ENCODE measurements around the gene SMYD3. TPM values are rescaled to one million over a fixed set of nuclear protein-coding genes. Genes with fewer than 3 reads are reported as not detected.
"Not testable (repeated sequence)": the region's sequence is repeated elsewhere in the genome, so short reads cannot be mapped to it uniquely, and the experiment has no call there.

Gene SMYD3
- total and polyA plus RNA-seq, 2 experiments from 2014 or later: 30.8 to 68.5 TPM

DNA sequence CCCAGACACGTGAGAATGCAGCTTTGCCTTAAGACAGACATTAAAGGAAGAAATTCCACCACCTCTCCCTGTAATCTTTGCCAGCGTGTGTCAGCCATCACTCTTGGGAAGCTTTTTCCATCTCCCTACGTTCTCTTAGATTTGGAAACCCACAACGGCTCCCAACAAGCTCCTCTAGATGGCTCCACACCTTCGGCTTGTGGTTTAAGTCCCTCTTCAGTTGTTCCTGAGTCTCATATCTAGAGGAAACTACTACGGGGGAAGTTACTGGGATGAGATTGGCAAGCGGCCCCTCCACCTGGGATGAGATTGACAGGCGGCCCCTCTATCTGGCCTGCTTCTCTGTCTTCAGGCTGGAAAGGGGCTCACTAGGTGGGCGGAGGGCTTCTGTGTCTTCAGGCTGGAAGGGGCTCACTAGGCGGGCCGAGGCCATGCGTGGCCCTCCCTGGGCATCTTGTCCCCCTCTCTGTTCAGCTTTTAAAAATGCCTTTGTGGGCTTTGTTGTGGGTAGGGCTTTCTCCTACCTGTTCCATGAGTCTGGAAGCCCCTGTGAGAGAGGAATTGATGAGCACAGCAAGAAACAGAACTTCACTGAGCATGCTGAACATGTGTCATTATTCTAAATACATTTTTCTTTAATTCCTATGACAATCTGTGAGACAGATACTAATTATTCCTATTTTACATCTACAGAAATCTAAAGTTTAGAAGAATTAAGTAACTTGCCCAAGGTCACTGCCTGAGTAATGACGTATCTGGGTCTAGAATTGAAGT, 681.8 kb downstream of the SMYD3 start:
- Histone ChIP-seq H3K4me2 (no peak overlapping the region), H2AFZ (no peak overlapping the region), H3K79me2 (no peaks in the 10 kb centered on the region), H3K36me3 (replicated peaks; ENCODE audit: insufficient read depth, low read depth) (no peaks in the 10 kb centered on the region), H3K9me2 (replicated peaks; ENCODE audit: insufficient read depth) (no peaks in the 10 kb centered on the region), H3K4me1 (ENCODE audit: insufficient read depth) (no peaks in the 10 kb centered on the region), H3K9me3 (ENCODE audit: low read depth) (no peaks in the 10 kb centered on the region), H3K4me3 (no peak overlapping the region), H4K20me1 (ENCODE audit: insufficient read depth, poor library complexity, severe bottlenecking) (no peaks in the 10 kb centered on the region), H3K27me3 (no peaks in the 10 kb centered on the region), H3K27ac (no peak overlapping the region)
- 85% methylated on average over 13 of the region's 13 CpGs for WGBS (ENCODE audit: low lambda C conversion rate, missing lambda C conversion rate)
- peak; percentile 29 for DNase-seq (ENCODE audit: low spot score)
- TF ChIP-seq EZH2 (IDR thresholded peaks at IDR 0.05; ENCODE audit: borderline replicate concordance) (no peak), EZH2phosphoT487 (IDR thresholded peaks at IDR 0.05; ENCODE audit: low read depth, severe bottlenecking, unreplicated experiment) (no peak)
- TF ChIP-seq, protein P1, sequence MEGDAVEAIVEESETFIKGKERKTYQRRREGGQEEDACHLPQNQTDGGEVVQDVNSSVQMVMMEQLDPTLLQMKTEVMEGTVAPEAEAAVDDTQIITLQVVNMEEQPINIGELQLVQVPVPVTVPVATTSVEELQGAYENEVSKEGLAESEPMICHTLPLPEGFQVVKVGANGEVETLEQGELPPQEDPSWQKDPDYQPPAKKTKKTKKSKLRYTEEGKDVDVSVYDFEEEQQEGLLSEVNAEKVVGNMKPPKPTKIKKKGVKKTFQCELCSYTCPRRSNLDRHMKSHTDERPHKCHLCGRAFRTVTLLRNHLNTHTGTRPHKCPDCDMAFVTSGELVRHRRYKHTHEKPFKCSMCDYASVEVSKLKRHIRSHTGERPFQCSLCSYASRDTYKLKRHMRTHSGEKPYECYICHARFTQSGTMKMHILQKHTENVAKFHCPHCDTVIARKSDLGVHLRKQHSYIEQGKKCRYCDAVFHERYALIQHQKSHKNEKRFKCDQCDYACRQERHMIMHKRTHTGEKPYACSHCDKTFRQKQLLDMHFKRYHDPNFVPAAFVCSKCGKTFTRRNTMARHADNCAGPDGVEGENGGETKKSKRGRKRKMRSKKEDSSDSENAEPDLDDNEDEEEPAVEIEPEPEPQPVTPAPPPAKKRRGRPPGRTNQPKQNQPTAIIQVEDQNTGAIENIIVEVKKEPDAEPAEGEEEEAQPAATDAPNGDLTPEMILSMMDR (IDR thresholded peaks at IDR 0.05; ENCODE audit: poor library complexity): peak; percentile 31

DNA sequence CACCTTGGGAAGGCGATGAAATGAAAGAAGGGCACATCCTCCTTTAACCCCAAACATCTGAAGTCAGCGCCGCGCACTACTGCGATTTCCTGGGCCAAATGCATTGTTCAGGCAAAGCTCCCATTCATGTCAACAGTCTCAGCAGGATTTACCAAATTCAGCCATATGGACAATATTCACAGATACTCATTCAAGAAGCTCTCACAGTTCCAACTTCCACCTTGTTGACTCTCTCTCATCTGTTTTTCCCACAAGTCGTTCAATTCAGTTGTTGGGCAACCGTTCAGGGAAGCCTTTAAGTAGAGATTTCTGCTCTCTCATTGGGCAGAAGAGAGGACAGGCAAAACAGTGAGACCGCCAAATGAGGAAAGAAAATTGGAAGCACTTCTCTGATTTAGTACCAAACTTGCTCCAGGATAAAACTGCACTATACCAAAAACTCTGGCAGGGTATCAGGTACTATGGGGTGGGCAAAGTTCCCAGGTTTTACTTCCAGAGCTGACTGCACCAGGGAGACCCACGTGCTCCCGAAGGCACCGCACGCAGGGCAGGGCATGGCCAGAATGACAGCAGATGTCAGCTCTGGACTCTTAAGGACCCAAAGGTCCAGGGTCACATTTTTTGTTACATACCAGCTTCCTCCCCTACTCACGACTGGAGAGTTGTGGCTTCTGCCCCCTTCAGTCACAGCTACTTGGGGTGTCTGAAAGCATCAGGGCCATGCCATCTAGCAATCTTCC, 683.5 kb downstream of the SMYD3 start:
- TF ChIP-seq, protein P1 (IDR thresholded peaks at IDR 0.05; ENCODE audit: poor library complexity): no peak
- TF ChIP-seq EZH2 (IDR thresholded peaks at IDR 0.05; ENCODE audit: borderline replicate concordance) (no peak), EZH2phosphoT487 (IDR thresholded peaks at IDR 0.05; ENCODE audit: low read depth, severe bottlenecking, unreplicated experiment) (no peak)
- Histone ChIP-seq H4K20me1 (ENCODE audit: insufficient read depth, poor library complexity, severe bottlenecking) (no peaks in the 10 kb centered on the region), H3K27ac (no peak overlapping the region), H2AFZ (no peak overlapping the region), H3K27me3 (no peaks in the 10 kb centered on the region), H3K9me2 (replicated peaks; ENCODE audit: insufficient read depth) (no peaks in the 10 kb centered on the region), H3K9me3 (ENCODE audit: low read depth) (no peaks in the 10 kb centered on the region), H3K4me3 (no peak overlapping the region), H3K4me1 (ENCODE audit: insufficient read depth) (no peaks in the 10 kb centered on the region), H3K79me2 (no peaks in the 10 kb centered on the region), H3K36me3 (replicated peaks; ENCODE audit: insufficient read depth, low read depth) (no peaks in the 10 kb centered on the region), H3K4me2 (no peak overlapping the region)
- WGBS (ENCODE audit: low lambda C conversion rate, missing lambda C conversion rate): 98% methylated on average over 13 of the region's 13 CpGs
- DNase-seq (ENCODE audit: low spot score): no peak

DNA sequence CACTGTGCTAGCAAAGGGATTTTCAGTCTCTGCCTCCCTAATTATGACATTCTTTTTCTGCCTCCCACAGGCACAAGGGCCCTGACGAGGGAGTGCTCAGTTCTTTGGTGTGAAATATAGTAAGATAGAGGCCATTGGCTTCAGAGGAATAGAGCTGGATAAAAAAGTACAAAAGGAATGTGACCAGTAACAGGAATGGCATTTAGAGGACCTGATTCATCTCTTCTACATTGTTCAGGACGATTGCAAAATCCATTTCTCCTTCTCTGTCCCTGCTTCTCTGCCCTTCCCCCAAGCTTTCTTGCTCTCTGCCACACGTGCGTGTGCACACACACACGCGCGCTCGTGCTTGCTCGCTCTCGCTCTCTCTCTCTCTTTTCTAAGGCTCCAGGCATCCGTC, 684.1 kb downstream of the SMYD3 start:
- H3K4me3 ChIP-seq: no peak overlapping the region
- no peak overlapping the region for H3K27ac ChIP-seq
- no peaks in the 10 kb centered on the region for H3K9me3 ChIP-seq (ENCODE audit: low read depth)
- no peaks in the 10 kb centered on the region for H3K79me2 ChIP-seq
- H3K4me2 ChIP-seq: no peak overlapping the region
- no peaks in the 10 kb centered on the region for H3K36me3 ChIP-seq (replicated peaks; ENCODE audit: insufficient read depth, low read depth)
- H3K9me2 ChIP-seq (replicated peaks; ENCODE audit: insufficient read depth): no peaks in the 10 kb centered on the region
- TF ChIP-seq EZH2 (IDR thresholded peaks at IDR 0.05; ENCODE audit: borderline replicate concordance) (no peak), EZH2phosphoT487 (IDR thresholded peaks at IDR 0.05; ENCODE audit: low read depth, severe bottlenecking, unreplicated experiment) (no peak)
- TF ChIP-seq, protein P1 (IDR thresholded peaks at IDR 0.05; ENCODE audit: poor library complexity): no peak
- no peaks in the 10 kb centered on the region for H4K20me1 ChIP-seq (ENCODE audit: insufficient read depth, poor library complexity, severe bottlenecking)
- no peak overlapping the region for H2AFZ ChIP-seq
- no peaks in the 10 kb centered on the region for H3K4me1 ChIP-seq (ENCODE audit: insufficient read depth)
- WGBS (ENCODE audit: low lambda C conversion rate, missing lambda C conversion rate): 79% methylated on average over 11 of the region's 11 CpGs
- DNase-seq (ENCODE audit: low spot score): peak; percentile 16
- no peaks in the 10 kb centered on the region for H3K27me3 ChIP-seq

DNA sequence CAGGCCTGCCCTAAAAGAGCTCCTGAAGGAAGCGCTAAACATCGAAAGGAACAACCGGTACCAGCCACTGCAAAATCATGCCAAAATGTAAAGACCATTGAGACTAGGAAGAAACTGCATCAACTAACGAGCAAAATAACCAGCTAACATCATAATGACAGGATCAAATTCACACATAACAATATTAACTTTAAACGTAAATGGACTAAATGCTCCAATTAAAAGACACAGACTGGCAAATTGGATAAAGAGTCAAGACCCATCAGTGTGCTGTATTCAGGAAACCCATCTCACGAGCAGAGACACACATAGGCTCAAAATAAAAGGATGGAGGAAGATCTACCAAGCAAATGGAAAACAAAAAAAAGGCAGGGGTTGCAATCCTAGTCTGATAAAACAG, 688.7 kb downstream of the SMYD3 start:
- not testable (repeated sequence) for H3K27me3 ChIP-seq; H3K4me2 ChIP-seq; H3K4me3 ChIP-seq; H3K9me2 ChIP-seq (replicated peaks; ENCODE audit: insufficient read depth); H3K79me2 ChIP-seq; H4K20me1 ChIP-seq (ENCODE audit: insufficient read depth, poor library complexity, severe bottlenecking); H2AFZ ChIP-seq; H3K36me3 ChIP-seq (replicated peaks; ENCODE audit: insufficient read depth, low read depth); H3K27ac ChIP-seq; DNase-seq (ENCODE audit: low spot score); H3K4me1 ChIP-seq (ENCODE audit: insufficient read depth); H3K9me3 ChIP-seq (ENCODE audit: low read depth)
- WGBS (ENCODE audit: low lambda C conversion rate, missing lambda C conversion rate): 90% methylated on average over 6 of the region's 6 CpGs

DNA sequence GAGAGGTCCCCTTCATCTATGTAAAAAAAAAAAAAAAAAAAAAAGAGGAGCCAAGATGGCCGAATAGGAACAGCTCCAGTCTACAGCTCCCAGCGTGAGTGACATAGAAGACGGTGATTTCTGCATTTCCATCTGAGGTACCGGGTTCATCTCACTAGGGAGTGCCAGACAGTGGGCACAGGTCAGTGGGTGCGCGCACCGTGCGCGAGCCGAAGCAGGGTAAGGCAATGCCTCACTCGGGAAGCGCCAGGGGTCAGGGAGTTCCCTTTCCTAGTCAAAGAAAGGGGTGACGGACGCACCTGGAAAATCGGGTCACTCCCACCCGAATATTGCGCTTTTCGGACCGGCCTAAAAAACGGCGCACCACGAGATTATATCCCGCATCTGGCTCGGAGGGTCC, 690.6 kb downstream of the SMYD3 start:
- H3K79me2 ChIP-seq; H3K4me3 ChIP-seq; H2AFZ ChIP-seq; DNase-seq (ENCODE audit: low spot score); H3K27ac ChIP-seq; H3K9me2 ChIP-seq (replicated peaks; ENCODE audit: insufficient read depth); H3K27me3 ChIP-seq; H3K9me3 ChIP-seq (ENCODE audit: low read depth); H3K4me2 ChIP-seq; H4K20me1 ChIP-seq (ENCODE audit: insufficient read depth, poor library complexity, severe bottlenecking); H3K4me1 ChIP-seq (ENCODE audit: insufficient read depth); H3K36me3 ChIP-seq (replicated peaks; ENCODE audit: insufficient read depth, low read depth): not testable (repeated sequence)
- 86% methylated on average over 19 of the region's 24 CpGs for WGBS (ENCODE audit: low lambda C conversion rate, missing lambda C conversion rate)

All from hepatocyte (in vitro differentiated cells).